ENCODE data around the gene TTLL10.
"Not testable (repeated sequence)": the region's sequence is repeated elsewhere in the genome, so short reads cannot be mapped to it uniquely, and the experiment has no call there.

Gene TTLL10

GRCh38 chr1:1189111-1189510 is 15.4 kb downstream of the TTLL10 start:
- no peak for DNase-seq

- no peak for DNase-seq
Observed at GRCh38 chr1:1191734-1192133, 18.1 kb downstream of the TTLL10 start.

GRCh38 chr1:1194723-1195122 is 21.0 kb downstream of the TTLL10 start:
- no peak for DNase-seq

GRCh38 chr1:1195726-1196125 is 22.0 kb downstream of the TTLL10 start:
- DNase-seq = not testable (repeated sequence)

- DNase-seq = no peak
Observed at GRCh38 chr1:1196431-1197187, 22.9 kb downstream of the TTLL10 start.

GRCh38 chr1:1197188-1197500 is 23.5 kb downstream of the TTLL10 start:
- DNase-seq = no peak

- no peak for DNase-seq
Observed at GRCh38 chr1:1197551-1198422, 24.1 kb downstream of the TTLL10 start.

- no peak for DNase-seq
Observed at GRCh38 chr1:1198423-1199140, 24.9 kb downstream of the TTLL10 start.

GRCh38 chr1:1199141-1199960 is 25.7 kb downstream of the TTLL10 start:
- DNase-seq = no peak

GRCh38 chr1:1199961-1200875 is 26.5 kb downstream of the TTLL10 start:
- no peak for DNase-seq

- peak; percentile 90 for DNase-seq
Observed at GRCh38 chr1:1200876-1201810, 27.5 kb downstream of the TTLL10 start.

GRCh38 chr1:1202831-1203560 is 29.3 kb downstream of the TTLL10 start:
- DNase-seq = no peak

- no peak for DNase-seq
Observed at GRCh38 chr1:1203561-1204424, 30.1 kb downstream of the TTLL10 start.

GRCh38 chr1:1204425-1204920 is 30.8 kb downstream of the TTLL10 start:
- no peak for DNase-seq

GRCh38 chr1:1204998-1205768 is 31.5 kb downstream of the TTLL10 start:
- no peak for DNase-seq

- no peak for DNase-seq
Observed at GRCh38 chr1:1205769-1206375, 32.2 kb downstream of the TTLL10 start.

- peak; percentile 60 to 73 for DNase-seq
Observed at GRCh38 chr1:1206376-1206965, 32.8 kb downstream of the TTLL10 start, which contains the start of gene TNFRSF18. Gene TNFRSF18 (minus strand): TSS chr1:1206592. CDS start chr1:1206571, 21 bp downstream.

All from stimulated activated CD4-positive, alpha-beta T cell treated with anti-CD3 and anti-CD28 coated beads, Interleukin-2, amount 100 ng/mL, for 24 hours (primary cell).